ENCODE results near the gene DNAJC15.
"Not testable (repeated sequence)": the region's sequence is repeated elsewhere in the genome, so short reads cannot be mapped to it uniquely, and the experiment has no call there.

DNAJC15 gene

DNA sequence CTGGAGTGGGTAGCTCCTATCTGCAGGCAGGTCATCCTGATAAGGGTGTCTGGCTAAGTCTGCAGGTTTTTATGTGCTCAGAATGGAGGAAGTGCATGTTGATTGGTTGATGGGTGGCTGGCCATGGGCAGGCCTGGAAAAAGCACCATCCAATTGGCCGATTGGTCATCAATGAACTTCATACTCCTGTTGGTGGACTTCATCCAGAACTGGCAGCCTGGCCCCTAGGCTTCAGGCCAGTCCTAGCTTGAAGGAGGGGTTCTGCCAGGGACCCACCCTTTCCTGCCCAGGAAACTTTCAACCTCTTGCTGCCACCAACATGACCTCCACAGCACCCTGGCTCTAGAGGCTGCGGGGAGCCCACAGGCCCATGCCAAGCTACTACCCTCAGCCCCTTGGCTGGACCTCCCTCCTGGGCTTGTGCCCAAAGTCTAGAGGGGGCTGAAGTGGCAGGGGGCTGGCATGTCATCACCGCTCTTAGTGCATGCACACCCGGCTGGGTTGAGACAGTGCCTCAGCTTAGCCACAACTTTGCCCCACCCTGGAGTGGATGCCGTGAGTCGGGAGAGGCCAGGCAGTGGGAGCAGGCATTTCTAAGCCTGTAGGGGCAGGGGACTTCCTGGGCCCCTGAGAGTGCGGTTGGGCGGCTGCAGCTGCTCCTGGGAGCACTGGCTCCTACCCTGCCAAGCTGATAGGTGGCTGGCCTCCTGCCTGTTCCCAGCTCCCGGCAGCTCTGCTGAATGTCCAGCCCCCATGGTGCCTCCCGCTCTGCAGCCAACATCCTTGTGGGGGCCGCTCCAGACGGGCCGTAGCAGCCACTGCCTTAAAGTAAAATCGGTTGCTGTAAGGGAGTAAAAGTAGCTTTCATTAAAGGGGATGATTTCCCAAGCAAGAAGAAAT is 13.2 kb downstream of the DNAJC15 start:
- no peak overlapping the region for H3K4me2 ChIP-seq (ENCODE audit: low read depth, low read length, poor library complexity, severe bottlenecking)
- H3K9me2 ChIP-seq (replicated peaks; ENCODE audit: low read depth, low read length): no peaks in the 10 kb centered on the region
- TF ChIP-seq, protein P1, sequence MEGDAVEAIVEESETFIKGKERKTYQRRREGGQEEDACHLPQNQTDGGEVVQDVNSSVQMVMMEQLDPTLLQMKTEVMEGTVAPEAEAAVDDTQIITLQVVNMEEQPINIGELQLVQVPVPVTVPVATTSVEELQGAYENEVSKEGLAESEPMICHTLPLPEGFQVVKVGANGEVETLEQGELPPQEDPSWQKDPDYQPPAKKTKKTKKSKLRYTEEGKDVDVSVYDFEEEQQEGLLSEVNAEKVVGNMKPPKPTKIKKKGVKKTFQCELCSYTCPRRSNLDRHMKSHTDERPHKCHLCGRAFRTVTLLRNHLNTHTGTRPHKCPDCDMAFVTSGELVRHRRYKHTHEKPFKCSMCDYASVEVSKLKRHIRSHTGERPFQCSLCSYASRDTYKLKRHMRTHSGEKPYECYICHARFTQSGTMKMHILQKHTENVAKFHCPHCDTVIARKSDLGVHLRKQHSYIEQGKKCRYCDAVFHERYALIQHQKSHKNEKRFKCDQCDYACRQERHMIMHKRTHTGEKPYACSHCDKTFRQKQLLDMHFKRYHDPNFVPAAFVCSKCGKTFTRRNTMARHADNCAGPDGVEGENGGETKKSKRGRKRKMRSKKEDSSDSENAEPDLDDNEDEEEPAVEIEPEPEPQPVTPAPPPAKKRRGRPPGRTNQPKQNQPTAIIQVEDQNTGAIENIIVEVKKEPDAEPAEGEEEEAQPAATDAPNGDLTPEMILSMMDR (conservative IDR thresholded peaks at IDR 0.05; ENCODE audit: low read length): no peak
- no peak for TF ChIP-seq EZH2phosphoT487 (IDR thresholded peaks at IDR 0.05; ENCODE audit: borderline replicate concordance)
- no peaks in the 10 kb centered on the region for H3K9me3 ChIP-seq (ENCODE audit: insufficient read depth, low read depth, low read length)
- no peaks in the 10 kb centered on the region for H3K36me3 ChIP-seq (ENCODE audit: insufficient read depth, low read length)
- no peaks in the 10 kb centered on the region for H3K79me2 ChIP-seq (ENCODE audit: insufficient read depth, low read length)
- H3K4me3 ChIP-seq (ENCODE audit: low read length, poor library complexity, severe bottlenecking): no peak overlapping the region
- H4K20me1 ChIP-seq (ENCODE audit: insufficient read depth, low read length, poor library complexity, severe bottlenecking): no peaks in the 10 kb centered on the region
- no peaks in the 10 kb centered on the region for H3F3A ChIP-seq (ENCODE audit: low read depth)
- H3K27me3 ChIP-seq (ENCODE audit: insufficient read depth, low read length, poor library complexity, severe bottlenecking): no peaks in the 10 kb centered on the region
- no peaks in the 10 kb centered on the region for H3K4me1 ChIP-seq (ENCODE audit: insufficient read depth, low read length, poor library complexity, severe bottlenecking)
- H3K9ac ChIP-seq (ENCODE audit: low read depth, low read length, poor library complexity, severe bottlenecking): no peak overlapping the region
- no peak overlapping the region for H2AFZ ChIP-seq (ENCODE audit: low read length)

DNA sequence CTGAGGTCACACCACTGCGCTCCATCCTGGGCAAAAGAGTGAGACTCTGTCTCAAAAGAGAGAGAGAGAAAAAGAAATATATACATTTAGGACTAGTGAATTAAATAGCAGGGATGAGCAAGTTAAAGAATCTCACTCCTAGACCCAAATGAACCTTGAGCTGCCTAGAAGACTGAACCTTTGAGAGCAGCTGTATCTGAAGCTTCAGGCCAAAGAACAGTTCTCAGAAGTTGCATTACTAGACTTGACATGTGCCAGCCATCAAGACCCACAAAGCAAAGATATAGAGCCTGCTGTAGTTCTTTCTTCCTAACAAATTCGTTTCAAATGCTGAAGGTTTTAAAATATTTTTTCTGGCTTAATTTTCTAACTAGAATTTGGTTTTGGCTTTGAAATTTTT is 16.6 kb downstream of the DNAJC15 start:
- H3K4me1 ChIP-seq (ENCODE audit: insufficient read depth, low read length, poor library complexity, severe bottlenecking): no peaks in the 10 kb centered on the region
- no peaks in the 10 kb centered on the region for H3K79me2 ChIP-seq (ENCODE audit: insufficient read depth, low read length)
- no peaks in the 10 kb centered on the region for H3K9me2 ChIP-seq (replicated peaks; ENCODE audit: low read depth, low read length)
- H3K27me3 ChIP-seq (ENCODE audit: insufficient read depth, low read length, poor library complexity, severe bottlenecking): no peaks in the 10 kb centered on the region
- no peak for TF ChIP-seq EZH2phosphoT487 (IDR thresholded peaks at IDR 0.05; ENCODE audit: borderline replicate concordance)
- TF ChIP-seq, protein P1 (conservative IDR thresholded peaks at IDR 0.05; ENCODE audit: low read length): no peak
- no peaks in the 10 kb centered on the region for H4K20me1 ChIP-seq (ENCODE audit: insufficient read depth, low read length, poor library complexity, severe bottlenecking)
- H3K36me3 ChIP-seq (ENCODE audit: insufficient read depth, low read length): no peaks in the 10 kb centered on the region
- H3K4me2 ChIP-seq (ENCODE audit: low read depth, low read length, poor library complexity, severe bottlenecking): no peak overlapping the region
- no peak overlapping the region for H3K4me3 ChIP-seq (ENCODE audit: low read length, poor library complexity, severe bottlenecking)
- no peaks in the 10 kb centered on the region for H3K9me3 ChIP-seq (ENCODE audit: insufficient read depth, low read depth, low read length)
- no peak overlapping the region for H3K9ac ChIP-seq (ENCODE audit: low read depth, low read length, poor library complexity, severe bottlenecking)
- no peak overlapping the region for H2AFZ ChIP-seq (ENCODE audit: low read length)
- no peaks in the 10 kb centered on the region for H3F3A ChIP-seq (ENCODE audit: low read depth)

DNA sequence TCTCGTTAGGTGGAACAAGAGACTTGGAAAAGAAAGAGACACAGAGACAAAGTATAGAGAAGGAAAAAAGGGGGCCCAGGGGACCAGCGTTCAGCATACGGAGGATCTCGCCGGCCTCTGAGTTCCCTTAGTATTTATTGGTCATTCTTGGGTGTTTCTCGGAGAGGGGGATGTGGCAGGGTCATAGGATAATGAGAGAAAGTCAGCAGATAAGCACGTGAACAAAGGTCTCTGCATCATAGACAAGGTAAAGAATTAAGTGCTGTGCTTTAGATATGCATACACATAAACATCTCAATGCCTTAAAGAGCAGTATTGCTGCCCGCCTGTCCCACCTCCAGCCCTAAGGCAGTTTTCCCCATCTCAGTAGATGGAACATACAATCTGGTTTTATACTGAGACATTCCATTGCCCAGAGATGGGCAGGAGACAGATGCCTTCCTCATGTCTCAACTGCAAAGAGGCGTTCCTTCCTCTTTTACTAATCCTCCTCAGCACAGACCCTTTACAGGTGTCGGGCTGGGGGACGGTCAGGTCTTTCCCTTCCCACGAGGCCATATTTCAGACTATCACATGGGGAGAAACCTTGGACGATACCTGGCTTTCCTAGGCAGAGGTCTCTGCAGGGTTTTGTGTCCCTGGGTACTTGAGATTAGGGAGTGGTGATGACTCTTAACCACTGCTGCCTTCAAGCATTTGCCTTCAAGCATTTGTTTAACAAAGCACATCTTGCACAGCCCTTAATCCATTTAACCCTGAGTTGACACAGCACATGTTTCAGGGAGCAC is 17.4 kb downstream of the DNAJC15 start:
- not testable (repeated sequence) for H3K9me2 ChIP-seq (replicated peaks; ENCODE audit: low read depth, low read length); H3K9ac ChIP-seq (ENCODE audit: low read depth, low read length, poor library complexity, severe bottlenecking); H4K20me1 ChIP-seq (ENCODE audit: insufficient read depth, low read length, poor library complexity, severe bottlenecking); H3K9me3 ChIP-seq (ENCODE audit: insufficient read depth, low read depth, low read length); H3K36me3 ChIP-seq (ENCODE audit: insufficient read depth, low read length); H3K79me2 ChIP-seq (ENCODE audit: insufficient read depth, low read length); H2AFZ ChIP-seq (ENCODE audit: low read length); H3F3A ChIP-seq (ENCODE audit: low read depth); H3K4me3 ChIP-seq (ENCODE audit: low read length, poor library complexity, severe bottlenecking); H3K4me1 ChIP-seq (ENCODE audit: insufficient read depth, low read length, poor library complexity, severe bottlenecking); H3K4me2 ChIP-seq (ENCODE audit: low read depth, low read length, poor library complexity, severe bottlenecking); H3K27me3 ChIP-seq (ENCODE audit: insufficient read depth, low read length, poor library complexity, severe bottlenecking)

All from Loucy (cell line).